Osteoblast (primary cell): Measurements from ENCODE around the gene MNT. TPM values are rescaled to one million over a fixed set of nuclear protein-coding genes. Genes with fewer than 3 reads are reported as not detected.

Experiments
- DNase-seq: peaks from one replicate; pipeline ENCODE4 v3.0.0; 2011; ENCODE audit warnings: low spot score, mixed read lengths; ENCODE audit not compliant: insufficient read length; ENCODE audit errors: missing footprints
- H2AFZ ChIP-seq: 2 replicates; pipeline ENCODE4 v1.6.0; 2011; ENCODE audit warnings: mild to moderate bottlenecking, low read length
- H3K27ac ChIP-seq: 2 replicates; pipeline ENCODE4 v1.5.1; 2011; ENCODE audit warnings: mild to moderate bottlenecking, low read depth, low read length, moderate library complexity
- H3K27me3 ChIP-seq: 2 replicates; pipeline ENCODE4 v1.6.0; 2012; ENCODE audit warnings: mild to moderate bottlenecking, control low read depth, inconsistent platforms, low read length, moderate library complexity; ENCODE audit not compliant: insufficient read depth
- H3K36me3 ChIP-seq: 2 replicates; pipeline ENCODE4 v1.5.1; 2011; ENCODE audit warnings: mild to moderate bottlenecking, low read length, control low read depth, moderate library complexity; ENCODE audit not compliant: insufficient read depth
- H3K4me1 ChIP-seq: 2 replicates; pipeline ENCODE4 v1.5.1; 2011; ENCODE audit warnings: mild to moderate bottlenecking, low read length, control low read depth, moderate library complexity; ENCODE audit not compliant: insufficient read depth
- H3K4me2 ChIP-seq: 2 replicates; pipeline ENCODE4 v1.6.0; 2011; ENCODE audit warnings: mild to moderate bottlenecking, low read length; ENCODE audit not compliant: insufficient read depth
- H3K4me3 ChIP-seq: fragments of 200-600 bp; sonication (generic); 3 replicates; pipeline ENCODE4 v1.5.1; 2012; ENCODE audit warnings: mild to moderate bottlenecking, low read length, inconsistent platforms; ENCODE audit not compliant: insufficient read depth
- H3K79me2 ChIP-seq: 2 replicates; pipeline ENCODE4 v1.6.0; 2012; ENCODE audit warnings: mild to moderate bottlenecking, low read length, control low read depth, inconsistent platforms; ENCODE audit not compliant: insufficient read depth
- H3K9me3 ChIP-seq: 2 replicates; pipeline ENCODE4 v1.5.1; 2011; ENCODE audit warnings: low read depth, low read length, control low read depth
- H4K20me1 ChIP-seq: 2 replicates; pipeline ENCODE4 v1.6.0; 2012; ENCODE audit warnings: mild to moderate bottlenecking, low read length, control low read depth; ENCODE audit not compliant: insufficient read depth
- total RNA-seq: library from RNA; depleted of rRNA; stranded (reverse); fragments of >200 nt; gene quantifications from 2 replicates; pipeline ENCODE4 v1.2.3, GENCODE V29; 2012
- TF ChIP-seq, protein P1 (sequence below): IDR thresholded peaks from 2 replicates; pipeline ENCODE4 v1.5.1; 2011; ENCODE audit warnings: mild to moderate bottlenecking, low read depth, low read length, moderate library complexity; ENCODE audit errors: extremely low read depth

Gene MNT
- total RNA-seq, 1 donor: 12.3 TPM

DNA sequence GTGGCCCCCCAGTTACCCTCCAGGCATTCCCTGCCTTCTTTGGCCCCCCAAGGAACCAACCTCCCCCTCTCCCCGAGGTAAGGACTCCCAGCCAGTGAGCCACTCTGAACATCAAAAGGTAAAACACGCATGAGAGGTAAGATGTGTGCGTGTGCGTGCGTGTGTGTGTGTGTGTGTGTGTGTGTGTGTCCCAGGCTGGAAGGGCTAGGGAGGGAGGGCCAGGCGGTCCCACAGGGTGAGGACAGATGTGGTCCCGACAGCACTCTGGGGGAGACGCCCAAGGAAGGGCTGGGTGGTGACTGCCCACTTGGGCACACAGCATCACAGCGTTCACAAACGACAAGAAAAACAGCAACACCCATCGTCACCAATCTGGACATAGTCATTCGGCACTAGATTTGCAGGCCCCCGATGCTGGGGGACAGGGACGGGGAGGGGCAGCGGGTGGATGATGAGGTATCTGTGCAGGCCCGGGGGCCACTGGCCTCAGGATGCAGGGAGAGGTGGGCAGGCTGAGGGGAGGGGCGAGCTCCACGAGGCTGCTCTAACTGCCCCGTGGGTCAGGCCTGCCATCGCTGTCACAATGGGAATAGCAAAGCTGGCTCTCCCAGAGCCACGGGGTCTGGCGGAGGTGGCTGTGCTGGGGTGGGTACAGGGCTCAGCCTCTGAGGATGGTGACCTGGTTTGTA is 16.3 kb downstream of the MNT start:
- H4K20me1 ChIP-seq: peaks cover 12% of the 10 kb centered on the region
- H3K27me3 ChIP-seq: no peaks in the 10 kb centered on the region
- no peak for DNase-seq
- H3K27ac ChIP-seq: no peak overlapping the region
- TF ChIP-seq, protein P1, sequence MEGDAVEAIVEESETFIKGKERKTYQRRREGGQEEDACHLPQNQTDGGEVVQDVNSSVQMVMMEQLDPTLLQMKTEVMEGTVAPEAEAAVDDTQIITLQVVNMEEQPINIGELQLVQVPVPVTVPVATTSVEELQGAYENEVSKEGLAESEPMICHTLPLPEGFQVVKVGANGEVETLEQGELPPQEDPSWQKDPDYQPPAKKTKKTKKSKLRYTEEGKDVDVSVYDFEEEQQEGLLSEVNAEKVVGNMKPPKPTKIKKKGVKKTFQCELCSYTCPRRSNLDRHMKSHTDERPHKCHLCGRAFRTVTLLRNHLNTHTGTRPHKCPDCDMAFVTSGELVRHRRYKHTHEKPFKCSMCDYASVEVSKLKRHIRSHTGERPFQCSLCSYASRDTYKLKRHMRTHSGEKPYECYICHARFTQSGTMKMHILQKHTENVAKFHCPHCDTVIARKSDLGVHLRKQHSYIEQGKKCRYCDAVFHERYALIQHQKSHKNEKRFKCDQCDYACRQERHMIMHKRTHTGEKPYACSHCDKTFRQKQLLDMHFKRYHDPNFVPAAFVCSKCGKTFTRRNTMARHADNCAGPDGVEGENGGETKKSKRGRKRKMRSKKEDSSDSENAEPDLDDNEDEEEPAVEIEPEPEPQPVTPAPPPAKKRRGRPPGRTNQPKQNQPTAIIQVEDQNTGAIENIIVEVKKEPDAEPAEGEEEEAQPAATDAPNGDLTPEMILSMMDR: no peak
- no peaks in the 10 kb centered on the region for H3K4me1 ChIP-seq
- no peaks in the 10 kb centered on the region for H3K9me3 ChIP-seq
- peaks cover 17% of the 10 kb centered on the region for H3K79me2 ChIP-seq
- no peak overlapping the region for H2AFZ ChIP-seq
- H3K36me3 ChIP-seq: peaks cover 32% of the 10 kb centered on the region
- H3K4me3 ChIP-seq: no peak overlapping the region
- no peak overlapping the region for H3K4me2 ChIP-seq

DNA sequence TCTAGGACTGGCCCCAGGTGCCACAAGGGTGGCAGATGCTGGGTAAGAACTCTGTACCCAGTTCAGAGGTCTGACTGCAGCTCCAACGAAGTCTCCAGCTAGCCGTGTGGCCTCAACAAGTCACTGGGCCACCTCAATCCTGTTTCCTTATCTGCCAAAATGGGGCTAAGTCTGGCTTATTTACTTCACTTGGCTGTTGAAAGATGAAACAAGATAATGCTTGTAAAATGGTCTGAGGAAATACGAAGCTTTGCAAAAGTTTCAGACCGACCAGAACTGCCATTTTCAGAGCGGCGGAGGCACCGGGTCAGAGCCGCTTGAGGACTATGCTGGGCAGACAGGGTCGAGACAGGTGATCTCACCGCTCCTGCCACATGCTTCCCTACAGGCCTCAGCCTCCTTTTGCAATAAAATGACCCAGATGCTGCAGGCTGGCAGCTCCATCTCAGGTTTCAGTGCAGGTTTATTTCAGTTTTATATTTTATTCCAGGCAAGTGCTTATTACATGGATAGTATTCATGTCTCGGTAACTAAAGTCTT is 17.2 kb downstream of the MNT start:
- H4K20me1 ChIP-seq: peaks cover 12% of the 10 kb centered on the region
- DNase-seq: no peak
- H3K9me3 ChIP-seq: no peaks in the 10 kb centered on the region
- no peak overlapping the region for H2AFZ ChIP-seq
- H3K4me3 ChIP-seq: no peak overlapping the region
- peak overlapping the region; percentile 8 for H3K27ac ChIP-seq
- H3K27me3 ChIP-seq: no peaks in the 10 kb centered on the region
- H3K4me1 ChIP-seq: no peaks in the 10 kb centered on the region
- TF ChIP-seq, protein P1: no peak
- peaks cover 29% of the 10 kb centered on the region for H3K36me3 ChIP-seq
- no peak overlapping the region for H3K4me2 ChIP-seq
- peaks cover 10% of the 10 kb centered on the region for H3K79me2 ChIP-seq

DNA sequence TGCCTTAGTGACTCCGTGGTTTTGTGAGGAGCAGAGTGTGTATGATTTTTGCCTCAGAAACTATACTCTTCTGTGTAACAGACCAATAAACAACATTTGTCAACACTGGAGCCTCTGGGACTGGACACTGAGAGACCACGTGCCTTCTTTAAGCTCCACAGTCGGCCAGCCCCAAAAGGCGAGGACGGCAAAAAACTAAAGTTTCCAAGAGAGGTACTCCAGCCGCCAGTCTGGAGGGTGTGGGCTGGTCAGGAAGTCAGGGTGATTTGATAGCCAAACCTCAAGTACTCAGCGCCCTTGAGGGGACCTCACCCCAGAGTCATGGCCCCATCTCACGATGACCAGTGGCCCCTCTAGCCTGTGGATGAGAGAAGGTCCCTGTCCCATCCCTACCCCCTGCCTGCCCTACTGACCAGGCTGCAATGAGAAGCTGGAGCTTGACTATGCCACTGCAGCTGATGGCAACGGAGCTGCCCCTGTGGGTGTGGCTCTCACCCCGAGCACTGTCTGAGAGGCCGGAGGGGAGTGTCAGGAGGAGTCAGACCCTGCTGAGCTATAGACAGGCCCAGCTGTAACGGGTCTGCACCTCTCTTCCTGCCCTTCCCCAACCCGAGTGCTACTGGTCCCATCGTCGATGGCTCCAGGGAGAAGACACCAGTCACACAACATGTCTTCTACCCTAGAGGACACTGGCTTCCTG is 19.8 kb downstream of the MNT start:
- H3K4me3 ChIP-seq: no peak overlapping the region
- no peak overlapping the region for H2AFZ ChIP-seq
- TF ChIP-seq, protein P1: no peak
- H3K9me3 ChIP-seq: no peaks in the 10 kb centered on the region
- H4K20me1 ChIP-seq: peaks cover 4% of the 10 kb centered on the region
- H3K79me2 ChIP-seq: no peaks in the 10 kb centered on the region
- peaks cover 28% of the 10 kb centered on the region for H3K36me3 ChIP-seq
- no peaks in the 10 kb centered on the region for H3K4me1 ChIP-seq
- no peak overlapping the region for H3K4me2 ChIP-seq
- no peak overlapping the region for H3K27ac ChIP-seq
- no peak for DNase-seq
- no peaks in the 10 kb centered on the region for H3K27me3 ChIP-seq
